K562 (cell line): ENCODE measurements around the gene OTOL1. TPM values are rescaled to one million over a fixed set of nuclear protein-coding genes. Genes with fewer than 3 reads are reported as not detected.

Source experiments
- ATAC-seq: fragments of 200-7000 bp; cut with Tn5 transposase; 3 replicates; pipeline ENCODE4 v1.9.1; 2020; ENCODE audit warnings: moderate library complexity
- BruUV-seq: library from RNA; stranded (reverse); fragments of 400-500 nt; replicated peaks from 2 replicates; lab custom pipeline; 2021; lab: Mats Ljungman, UMichigan
- CTCF ChIA-PET: fragments of 300-600 bp; formaldehyde crosslinking; extraction: SDS; loops from one replicate; lab custom pipeline; 2021; ENCODE audit warnings: low intra/inter-chr PET ratio; lab: Yijun Ruan, JAX
- POLR2A ChIA-PET: fragments of 300-600, 350-650 bp; sonication (Branson Sonifier 250); formaldehyde crosslinking; extraction: SDS; loops from one replicate; lab custom pipeline; 2021; ENCODE audit warnings: antibody characterized with exemption, inconsistent platforms; lab: Yijun Ruan, JAX
- DNase-seq, 4 experiments: peaks; one replicate each; pipeline versions ENCODE4 v3.0.0 to v3.0.0-alpha.2; 2011 to 2018; ENCODE audit warnings: low spot score in 3 of 4, mixed read lengths in 3 of 4; ENCODE audit errors: extremely low read depth in 1 of 4
- FAIRE-seq: peaks from 2 replicates; lab custom pipeline; 2011; peaks lifted over from hg19 to GRCh38; lab: Jason Lieb, UNC
- H2AFZ ChIP-seq: 2 replicates; pipeline ENCODE4 v1.6.0; 2011; ENCODE audit warnings: low read depth, low read length, control low read depth, inconsistent platforms
- H3K27ac ChIP-seq: fragments of 200-600 bp; 3 replicates; pipeline ENCODE4 v1.8.0; 2011; ENCODE audit warnings: low read depth, mild to moderate bottlenecking, control low read depth, inconsistent platforms, low read length, moderate library complexity, mixed read lengths; ENCODE audit errors: extremely low read depth
- H3K27me3 ChIP-seq, 2 experiments: fragments of 300-600 bp in 1 of 2; 2 replicates in 1 of 2; 3 replicates in 1 of 2; pipeline versions ENCODE4 v1.6.0 to v1.8.0; 2011; ENCODE audit warnings: inconsistent platforms in 2 of 2, low read length in 2 of 2, mild to moderate bottlenecking in 1 of 2, mixed read lengths in 1 of 2, moderate library complexity in 1 of 2; ENCODE audit not compliant: control insufficient read depth in 2 of 2, insufficient read depth in 2 of 2
- H3K36me3 ChIP-seq: fragments of 300-600 bp; 3 replicates; pipeline ENCODE4 v1.8.0; 2011; ENCODE audit warnings: mild to moderate bottlenecking, low read length, inconsistent platforms; ENCODE audit not compliant: control insufficient read depth, insufficient read depth
- H3K4me1 ChIP-seq, 2 experiments: fragments of 200-600 bp in 1 of 2; replicated peaks in 1 of 2; 2 replicates in 1 of 2; 3 replicates in 1 of 2; pipeline versions ENCODE4 v1.5.1 to v1.8.0; 2011; ENCODE audit warnings: inconsistent platforms in 2 of 2, low read length in 2 of 2, mild to moderate bottlenecking in 1 of 2, mixed read lengths in 1 of 2, moderate library complexity in 1 of 2; ENCODE audit not compliant: control insufficient read depth in 2 of 2, insufficient read depth in 2 of 2
- H3K4me2 ChIP-seq: 2 replicates; pipeline ENCODE4 v1.6.1; 2011; ENCODE audit warnings: low read length, control low read depth, inconsistent platforms, mixed read lengths; ENCODE audit not compliant: insufficient read depth
- H3K4me3 ChIP-seq: fragments of 200-600 bp; sonication (generic), shearing (Covaris generic); 2 replicates; pipeline ENCODE4 v1.5.1; 2016; ENCODE audit warnings: control low read depth, inconsistent platforms
- H3K79me2 ChIP-seq: fragments of 200-600 bp; 3 replicates; pipeline ENCODE4 v1.8.0; 2011; ENCODE audit warnings: low read length, inconsistent platforms; ENCODE audit not compliant: control insufficient read depth, insufficient read depth
- H3K9ac ChIP-seq, 2 experiments: 2 replicates each; pipeline versions ENCODE4 v1.6.0 to v1.6.1; 2011; ENCODE audit warnings: low read depth in 2 of 2, low read length in 2 of 2, control low read depth in 1 of 2, inconsistent platforms in 1 of 2, mild to moderate bottlenecking in 1 of 2, mixed read lengths in 1 of 2; ENCODE audit not compliant: insufficient read depth in 1 of 2
- H3K9me1 ChIP-seq: one replicate; pipeline ENCODE4 v1.6.0; 2011; ENCODE audit warnings: inconsistent platforms, mild to moderate bottlenecking, low read length, moderate library complexity; ENCODE audit not compliant: control insufficient read depth, insufficient read depth
- H3K9me3 ChIP-seq: replicated peaks from 2 replicates; pipeline ENCODE4 v1.5.1; 2011; ENCODE audit warnings: low read depth, low read length, inconsistent platforms; ENCODE audit not compliant: control insufficient read depth, insufficient read depth
- H4K20me1 ChIP-seq: replicated peaks from 2 replicates; pipeline ENCODE4 v1.6.1; 2011; ENCODE audit warnings: low read length, inconsistent platforms, mixed read lengths; ENCODE audit not compliant: control insufficient read depth, insufficient read depth
- BACH1 ChIP-seq: fragments of 200-800 bp; sonication (Bioruptor generic); IDR thresholded peaks from 2 replicates; pipeline ENCODE4 v1.6.1; 2016; ENCODE audit warnings: missing genetic modification characterization, missing compliant biosample characterization
- BHLHE40 ChIP-seq: IDR thresholded peaks from 2 replicates; pipeline ENCODE4 v1.6.1; 2011; ENCODE audit warnings: low read length, improper control_type of control experiment
- DNMT1 ChIP-seq: fragments of 450-650 bp; IDR thresholded peaks from 2 replicates; pipeline ENCODE4 v1.6.1; 2016; ENCODE audit warnings: antibody characterized with exemption, mild to moderate bottlenecking
- HMBOX1 ChIP-seq: sonication (generic); IDR thresholded peaks from 2 replicates; pipeline ENCODE4 v1.6.1; 2016
- PML ChIP-seq: IDR thresholded peaks from 2 replicates; pipeline ENCODE4 v1.6.1; 2012; ENCODE audit warnings: low read length, inconsistent platforms
- POLR2AphosphoS2 ChIP-seq: IDR thresholded peaks from 2 replicates; pipeline ENCODE4 v1.6.1; 2012; ENCODE audit warnings: low read length, improper control_type of control experiment
- POLR3A ChIP-seq: IDR thresholded peaks from 2 replicates; pipeline ENCODE4 v1.6.1; 2011; ENCODE audit warnings: borderline replicate concordance, mild to moderate bottlenecking, moderate library complexity; ENCODE audit not compliant: insufficient read length, insufficient read depth; ENCODE audit errors: extremely low read depth
- PTTG1 ChIP-seq: fragments of 450-650 bp; IDR thresholded peaks from 2 replicates; pipeline ENCODE4 v1.6.1; 2016; ENCODE audit warnings: low read depth, mild to moderate bottlenecking, missing genetic modification characterization, missing compliant biosample characterization
- RFX7 ChIP-seq: fragments of 250-450 bp; sonication (Bioruptor Pico); IDR thresholded peaks from 2 replicates; pipeline ENCODE4 v1.5.1; 2021; ENCODE audit warnings: mild to moderate bottlenecking
- SAFB2 ChIP-seq: fragments of 200-400 bp; formaldehyde crosslinking; IDR thresholded peaks from 2 replicates; pipeline ENCODE4 v1.6.1; 2018; ENCODE audit warnings: borderline replicate concordance, low read length, low read depth, moderate library complexity; ENCODE audit not compliant: severe bottlenecking
- SMARCB1 ChIP-seq: IDR thresholded peaks from 2 replicates; pipeline ENCODE4 v1.6.1; 2011; ENCODE audit warnings: improper control_type of control experiment, low read depth; ENCODE audit not compliant: insufficient read length
- SMARCC2 ChIP-seq: fragments of 450-650 bp; IDR thresholded peaks from 2 replicates; pipeline ENCODE4 v1.6.1; 2017; ENCODE audit warnings: antibody characterized with exemption, moderate library complexity, mild to moderate bottlenecking, low read depth
- TAF7 ChIP-seq: fragments of 450-650 bp; IDR thresholded peaks from 2 replicates; pipeline ENCODE4 v1.6.1; 2016; ENCODE audit warnings: missing genetic modification characterization, missing compliant biosample characterization
- TCFL5 ChIP-seq: fragments of 250-450 bp; sonication (Bioruptor Pico); conservative IDR thresholded peaks from 2 replicates; pipeline ENCODE4 v1.6.1; 2021; ENCODE audit warnings: mild to moderate bottlenecking, moderate library complexity, matching md5 sums
- ZC3H8 ChIP-seq: fragments of 450-650 bp; IDR thresholded peaks from 2 replicates; pipeline ENCODE4 v1.6.1; 2017
- ZEB2 ChIP-seq: fragments of 450-650 bp; IDR thresholded peaks from 2 replicates; pipeline ENCODE4 v1.6.1; 2016
- ZNF324 ChIP-seq: fragments of 250-450 bp; sonication (Bioruptor Pico); IDR thresholded peaks from 2 replicates; pipeline ENCODE4 v1.4.0; 2020; ENCODE audit warnings: mild to moderate bottlenecking
- ZSCAN32 ChIP-seq: fragments of 450-650 bp; formaldehyde crosslinking; IDR thresholded peaks from 2 replicates; pipeline ENCODE4 v1.4.0; 2020; ENCODE audit warnings: mild to moderate bottlenecking, moderate library complexity
- WGBS: fragments of 100-300 bp; shearing (Covaris generic); methylation state at CpG from one replicate; pipeline ENCODE4 v1.1.6; 2016; ENCODE audit warnings: low coverage, mixed read lengths; ENCODE audit not compliant: insufficient coverage; ENCODE audit errors: missing lambda C conversion rate; 5-methylcytosine and 5-hydroxymethylcytosine counted together
- in situ Hi-C: fragments of 300-500 bp; cut with MboI; formaldehyde crosslinking; loops from 4 replicates; pipeline ENCODE4 v1.15.0; 2018; ENCODE audit warnings: inconsistent platforms, mixed read lengths
- intact Hi-C: fragments of 100-400 bp; cut with micrococcal nuclease; formaldehyde crosslinking; loops from 2 replicates; pipeline ENCODE4 v1.14.2; 2022
- polyA plus RNA-seq, 8 experiments: library from polyadenylated mRNA; depleted of rRNA in 4 of 8; stranded (reverse) in 5 of 8; unstranded in 3 of 8; fragments of >200 nt; fragmentation: Nextera tagmentation in 2 of 8; fragmentation: Illumina TruSeq in 1 of 8; extraction: Ambion mirVana in 2 of 8; extraction: Trizol in 1 of 8; gene quantifications; 2 replicates each; pipeline versions ENCODE4 v1.2.1 to v1.2.3, GENCODE V29; 2011 to 2014; ENCODE audit warnings: inconsistent platforms in 1 of 8, missing spikeins in 1 of 8
- total RNA-seq, 7 experiments: library from RNA; depleted of rRNA in 6 of 7; stranded (reverse); fragments of >200 nt in 6 of 7; fragmentation: Illumina TruSeq in 2 of 7; extraction: Trizol in 2 of 7; gene quantifications; 2 replicates each; pipeline versions ENCODE4 v1.2.1 to v1.2.3, GENCODE V29; 2011 to 2021; ENCODE audit warnings: low replicate concordance in 1 of 7

OTOL1 gene
- total and polyA plus RNA-seq, 9 of the 15 experiments (the other 6 are each of a cell fraction or from before 2014, with no cell fraction given): not detected

DNA sequence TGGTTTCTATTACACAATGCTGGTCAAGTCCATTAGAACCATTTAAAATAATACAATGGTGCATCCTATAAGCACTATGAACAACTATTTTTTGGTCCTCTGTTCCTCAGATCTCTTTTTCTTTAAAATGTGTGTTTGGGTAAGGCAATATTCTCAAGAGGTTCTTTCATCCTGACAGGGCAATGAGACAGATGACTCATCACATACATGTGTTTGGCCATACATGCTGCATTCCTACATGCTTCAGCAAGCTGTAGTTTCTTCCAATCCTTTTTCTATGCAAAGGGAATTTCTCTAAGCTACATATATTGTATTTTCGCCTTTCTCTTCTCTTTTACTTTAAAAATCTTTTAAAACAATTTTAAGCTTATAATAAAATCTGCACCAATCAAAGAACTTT is 52.7 kb downstream of the OTOL1 start:
- BruUV-seq: no TSS peak
- H3K4me3 ChIP-seq: no peak overlapping the region
- no peak overlapping the region for H3K4me2 ChIP-seq
- H3K9ac ChIP-seq: no peak overlapping the region
- TF ChIP-seq BHLHE40 (no peak), BACH1 (no peak), PML (no peak), ZEB2 (no peak)
- in situ Hi-C loops: no loop called here
- ChIA-PET POLR2A (no interaction called here), CTCF (no interaction called here)
- H3K27me3 ChIP-seq: no peaks in the 10 kb centered on the region
- WGBS: 0% methylated on average over 1 of the region's 1 CpG
- no peaks in the 10 kb centered on the region for H3K36me3 ChIP-seq
- H3K79me2 ChIP-seq: no peaks in the 10 kb centered on the region
- H3K9me1 ChIP-seq: no peaks in the 10 kb centered on the region
- no peak for ATAC-seq
- H3K4me1 ChIP-seq: no peaks in the 10 kb centered on the region
- no peak for DNase-seq
- H4K20me1 ChIP-seq: no peaks in the 10 kb centered on the region
- no peaks in the 10 kb centered on the region for H3K9me3 ChIP-seq
- intact Hi-C loops: no loop called here
- H2AFZ ChIP-seq: no peak overlapping the region
- H3K27ac ChIP-seq: no peak overlapping the region
- no peak for FAIRE-seq

GRCh38 chr3:161550491-161551195 is 54.0 kb downstream of the OTOL1 start:
- FAIRE-seq: no peak
- ChIA-PET POLR2A (no interaction called here), CTCF (no interaction called here)
- Histone ChIP-seq H3K79me2 (no peaks in the 10 kb centered on the region), H3K27ac (no peak overlapping the region), H3K4me3 (no peak overlapping the region), H3K9me3 (no peaks in the 10 kb centered on the region), H3K9ac (no peak overlapping the region), H4K20me1 (no peaks in the 10 kb centered on the region), H3K4me1 (no peaks in the 10 kb centered on the region), H3K4me2 (no peak overlapping the region), H3K9me1 (no peaks in the 10 kb centered on the region), H3K27me3 (no peaks in the 10 kb centered on the region), H2AFZ (no peak overlapping the region), H3K36me3 (no peaks in the 10 kb centered on the region)
- ATAC-seq: no peak
- BruUV-seq: no TSS peak
- no peak for DNase-seq
- in situ Hi-C loops: no loop called here
- WGBS: 0% methylated on average over 6 of the region's 6 CpGs
- intact Hi-C loops: no loop called here
- TF ChIP-seq TCFL5 (no peak), ZC3H8 (no peak), HMBOX1 (no peak), SAFB2 (no peak), TAF7 (tag) (no peak), ZSCAN32 (no peak), DNMT1 (no peak), RFX7 (no peak), SMARCC2 (no peak), ZNF324 (CRISPR knock-in tag) (no peak), SMARCB1 (no peak), PTTG1 (no peak), POLR2AphosphoS2 (no peak), POLR3A (no peak)
